Heart left ventricle (tissue), 13 donors: Measurements from ENCODE around the gene SLC4A3.

ENCODE experiments used
- POLR2A ChIP-seq, 2 donors: fragments of 450-650 bp; IDR thresholded peaks; one replicate each; pipeline ENCODE4 v1.6.1; 2017; ENCODE audit warnings: antibody characterized with exemption in 2 of 2, mild to moderate bottlenecking in 2 of 2, moderate library complexity in 2 of 2
- TF ChIP-seq, protein P1 (sequence below), 12 donors: fragments of 200-600 bp; sonication (generic) in 4 of 12; IDR thresholded peaks; one replicate each; pipeline versions ENCODE4 v1.5.0 to v1.8.0; 2018 to 2022; ENCODE audit warnings: antibody characterized with exemption in 12 of 12, mild to moderate bottlenecking in 5 of 12
- donor health status: ischemic (EF 13 %, LVEDD 7.1; RV severe dilation, severe dysfunction).
- donor health status: DM: no; HTN: yes; CAD: no.
- donor health status: DM: no; HTN: no; CAD: no.
- donor health status: ischemic (EF 25% LVEDD 6.9; RV normal size, moderate dysfunction).
- donor health status: ischemic (EF 25% LVEDD 5.7; RV mildly dilated, moderate dysfunction).
- donor health status: ischemic (EF 35%, LVEDD 5.7; RV mildly dilated, moderate dysfunction).
- donor health status: nonischemic (EF 11% LVEDD 7.7; RV severe dilation, severe dysfunction).
- donor health status: DM: yes; HTN: yes; CAD: no.
- donor health status: PGD.
- donor health status: ischemic (EF 29% LVEDD 5.4; RV normal size, mild dysfunction).
- donor health status: nonischemic (EF 23%, LVEDD 6.1; RV moderate dilation, normal function).

DNA sequence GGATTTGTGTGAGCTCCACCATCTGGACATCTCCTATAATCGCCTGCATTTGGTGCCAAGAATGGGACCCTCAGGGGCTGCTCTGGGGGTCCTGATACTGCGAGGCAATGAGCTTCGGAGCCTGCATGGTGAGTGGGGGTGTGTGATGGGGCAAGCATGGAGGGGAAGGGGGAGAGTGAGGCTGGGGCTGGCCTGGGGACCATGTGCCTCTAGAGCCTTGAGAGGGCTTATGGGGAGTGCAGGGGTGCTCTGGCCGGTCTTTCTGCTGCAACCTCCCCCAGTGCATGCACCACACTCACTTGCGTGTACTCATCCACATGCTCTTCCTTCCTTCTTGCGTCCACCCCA lies 21.8 kb upstream of the SLC4A3 start:
- TF ChIP-seq POLR2A (IDR thresholded peaks at IDR 0.05): no peak
- TF ChIP-seq, protein P1, sequence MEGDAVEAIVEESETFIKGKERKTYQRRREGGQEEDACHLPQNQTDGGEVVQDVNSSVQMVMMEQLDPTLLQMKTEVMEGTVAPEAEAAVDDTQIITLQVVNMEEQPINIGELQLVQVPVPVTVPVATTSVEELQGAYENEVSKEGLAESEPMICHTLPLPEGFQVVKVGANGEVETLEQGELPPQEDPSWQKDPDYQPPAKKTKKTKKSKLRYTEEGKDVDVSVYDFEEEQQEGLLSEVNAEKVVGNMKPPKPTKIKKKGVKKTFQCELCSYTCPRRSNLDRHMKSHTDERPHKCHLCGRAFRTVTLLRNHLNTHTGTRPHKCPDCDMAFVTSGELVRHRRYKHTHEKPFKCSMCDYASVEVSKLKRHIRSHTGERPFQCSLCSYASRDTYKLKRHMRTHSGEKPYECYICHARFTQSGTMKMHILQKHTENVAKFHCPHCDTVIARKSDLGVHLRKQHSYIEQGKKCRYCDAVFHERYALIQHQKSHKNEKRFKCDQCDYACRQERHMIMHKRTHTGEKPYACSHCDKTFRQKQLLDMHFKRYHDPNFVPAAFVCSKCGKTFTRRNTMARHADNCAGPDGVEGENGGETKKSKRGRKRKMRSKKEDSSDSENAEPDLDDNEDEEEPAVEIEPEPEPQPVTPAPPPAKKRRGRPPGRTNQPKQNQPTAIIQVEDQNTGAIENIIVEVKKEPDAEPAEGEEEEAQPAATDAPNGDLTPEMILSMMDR (IDR thresholded peaks at IDR 0.05): no peak
